Endodermal cell (in vitro differentiated cells): Measurements from ENCODE around the gene FAM3D. TPM values are rescaled to one million over a fixed set of nuclear protein-coding genes. Genes with fewer than 3 reads are reported as not detected.

ENCODE experiments used
- DNase-seq: peaks from one replicate; pipeline ENCODE4 v3.0.0-alpha.2; 2017
- H3K27ac ChIP-seq: 2 replicates; pipeline ENCODE4 v1.5.1; 2013; ENCODE audit warnings: mild to moderate bottlenecking, low read depth, low read length, moderate library complexity
- H3K27me3 ChIP-seq: 2 replicates; pipeline ENCODE4 v1.6.1; 2013; ENCODE audit warnings: mild to moderate bottlenecking, low read length, moderate library complexity; ENCODE audit not compliant: insufficient read depth, control insufficient read depth, poor library complexity, severe bottlenecking
- H3K36me3 ChIP-seq: 2 replicates; pipeline ENCODE4 v1.7.0; 2013; ENCODE audit warnings: mild to moderate bottlenecking, low read length, moderate library complexity; ENCODE audit not compliant: control insufficient read depth, insufficient read depth
- H3K4me1 ChIP-seq: one replicate; pipeline ENCODE4 v1.7.0; 2013; ENCODE audit warnings: low read length; ENCODE audit not compliant: control insufficient read depth, insufficient read depth
- H3K4me3 ChIP-seq: 2 replicates; pipeline ENCODE4 v1.5.1; 2013; ENCODE audit warnings: mild to moderate bottlenecking, low read length, moderate library complexity
- H3K9ac ChIP-seq: 2 replicates; pipeline ENCODE4 v1.6.1; 2013; ENCODE audit warnings: mild to moderate bottlenecking, low read length, moderate library complexity; ENCODE audit not compliant: poor library complexity, severe bottlenecking; ENCODE audit errors: extremely low read depth
- H3K9me3 ChIP-seq: 2 replicates; pipeline ENCODE4 v1.6.1; 2013; ENCODE audit warnings: mild to moderate bottlenecking, low read length, moderate library complexity; ENCODE audit not compliant: control insufficient read depth
- H3K27ac Mint-ChIP-seq: 2 replicates; pipeline ENCODE4 v1.8.0; 2020; ENCODE audit warnings: mixed read lengths
- H3K27me3 Mint-ChIP-seq: 2 replicates; pipeline ENCODE4 v1.8.0; 2021; ENCODE audit warnings: mild to moderate bottlenecking, mixed read lengths; ENCODE audit not compliant: insufficient read depth
- H3K36me3 Mint-ChIP-seq: 2 replicates; pipeline ENCODE4 v1.8.0; 2020; ENCODE audit warnings: low read depth, mixed read lengths
- H3K4me1 Mint-ChIP-seq: 2 replicates; pipeline ENCODE4 v1.8.0; 2020; ENCODE audit warnings: mixed read lengths
- H3K4me3 Mint-ChIP-seq: 2 replicates; pipeline ENCODE4 v1.8.0; 2020; ENCODE audit warnings: mild to moderate bottlenecking, moderate library complexity, mixed read lengths
- H3K9me3 Mint-ChIP-seq: 2 replicates; pipeline ENCODE4 v1.8.0; 2020; ENCODE audit warnings: mild to moderate bottlenecking, mixed read lengths
- WGBS, 2 experiments: methylation state at CpG; one replicate each; pipeline versions ENCODE4 v1.1.5 to v1.1.7; 2013; ENCODE audit warnings: missing lambda C conversion rate in 2 of 2, mixed read lengths in 1 of 2; ENCODE audit not compliant: insufficient coverage in 1 of 2, insufficient read length in 1 of 2; 5-methylcytosine and 5-hydroxymethylcytosine counted together
- total RNA-seq, 2 donors: library from RNA; stranded (reverse); fragmentation: NEBNext Ultra II Directional in 1 of 2; extraction: Animal tissue kit (Norgen Biotek cat#: 25700) in 1 of 2; gene quantifications; 2 replicates in 1 of 2; 3 replicates in 1 of 2; pipeline ENCODE4 v1.2.1, GENCODE V29; 2021
- TF ChIP-seq, protein P1 (sequence below): fragments of 200-600 bp; sonication (generic); conservative IDR thresholded peaks from 2 replicates; pipeline ENCODE4 v1.5.0; 2021; ENCODE audit warnings: antibody characterized with exemption, mild to moderate bottlenecking

Gene FAM3D
- total RNA-seq, 2 donors from 2014 or later: not detected

DNA sequence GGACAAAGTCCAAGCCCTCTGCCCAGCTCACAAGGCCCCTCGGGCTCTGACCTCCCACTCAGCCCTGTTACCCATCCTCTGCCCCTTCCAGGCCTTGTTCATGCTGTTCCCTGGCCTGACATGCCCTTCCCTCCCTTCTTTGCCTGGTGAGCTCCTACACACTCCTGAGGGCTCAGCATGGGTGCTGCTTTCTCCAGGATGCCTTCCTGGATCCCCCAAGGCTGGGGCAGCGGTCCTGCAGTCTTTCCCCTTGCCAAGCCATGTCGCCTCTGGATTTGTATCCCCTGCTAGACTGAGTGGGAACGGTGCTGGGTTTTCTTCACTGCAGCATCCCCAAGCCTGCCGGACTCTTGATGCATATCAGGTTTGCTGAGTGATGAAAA lies 35.9 kb downstream of the FAM3D start:
- Mint-ChIP-seq H3K36me3 (no peaks in the 10 kb centered on the region), H3K4me1 (no peaks in the 10 kb centered on the region), H3K9me3 (no peaks in the 10 kb centered on the region), H3K4me3 (no peak overlapping the region), H3K27ac (no peak overlapping the region), H3K27me3 (peaks cover 38% of the 10 kb centered on the region)
- 86 to 96% methylated on average over 3 to 5 of the region's 5 CpGs for WGBS, 2 experiments
- no peaks in the 10 kb centered on the region for H3K36me3 ChIP-seq
- peaks cover 2% of the 10 kb centered on the region for H3K27me3 ChIP-seq
- no peak overlapping the region for H3K9ac ChIP-seq
- H3K9me3 ChIP-seq: no peaks in the 10 kb centered on the region
- no peak overlapping the region for H3K27ac ChIP-seq
- H3K4me1 ChIP-seq: no peaks in the 10 kb centered on the region
- TF ChIP-seq, protein P1, sequence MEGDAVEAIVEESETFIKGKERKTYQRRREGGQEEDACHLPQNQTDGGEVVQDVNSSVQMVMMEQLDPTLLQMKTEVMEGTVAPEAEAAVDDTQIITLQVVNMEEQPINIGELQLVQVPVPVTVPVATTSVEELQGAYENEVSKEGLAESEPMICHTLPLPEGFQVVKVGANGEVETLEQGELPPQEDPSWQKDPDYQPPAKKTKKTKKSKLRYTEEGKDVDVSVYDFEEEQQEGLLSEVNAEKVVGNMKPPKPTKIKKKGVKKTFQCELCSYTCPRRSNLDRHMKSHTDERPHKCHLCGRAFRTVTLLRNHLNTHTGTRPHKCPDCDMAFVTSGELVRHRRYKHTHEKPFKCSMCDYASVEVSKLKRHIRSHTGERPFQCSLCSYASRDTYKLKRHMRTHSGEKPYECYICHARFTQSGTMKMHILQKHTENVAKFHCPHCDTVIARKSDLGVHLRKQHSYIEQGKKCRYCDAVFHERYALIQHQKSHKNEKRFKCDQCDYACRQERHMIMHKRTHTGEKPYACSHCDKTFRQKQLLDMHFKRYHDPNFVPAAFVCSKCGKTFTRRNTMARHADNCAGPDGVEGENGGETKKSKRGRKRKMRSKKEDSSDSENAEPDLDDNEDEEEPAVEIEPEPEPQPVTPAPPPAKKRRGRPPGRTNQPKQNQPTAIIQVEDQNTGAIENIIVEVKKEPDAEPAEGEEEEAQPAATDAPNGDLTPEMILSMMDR: no peak
- DNase-seq: no peak
- H3K4me3 ChIP-seq: no peak overlapping the region

DNA sequence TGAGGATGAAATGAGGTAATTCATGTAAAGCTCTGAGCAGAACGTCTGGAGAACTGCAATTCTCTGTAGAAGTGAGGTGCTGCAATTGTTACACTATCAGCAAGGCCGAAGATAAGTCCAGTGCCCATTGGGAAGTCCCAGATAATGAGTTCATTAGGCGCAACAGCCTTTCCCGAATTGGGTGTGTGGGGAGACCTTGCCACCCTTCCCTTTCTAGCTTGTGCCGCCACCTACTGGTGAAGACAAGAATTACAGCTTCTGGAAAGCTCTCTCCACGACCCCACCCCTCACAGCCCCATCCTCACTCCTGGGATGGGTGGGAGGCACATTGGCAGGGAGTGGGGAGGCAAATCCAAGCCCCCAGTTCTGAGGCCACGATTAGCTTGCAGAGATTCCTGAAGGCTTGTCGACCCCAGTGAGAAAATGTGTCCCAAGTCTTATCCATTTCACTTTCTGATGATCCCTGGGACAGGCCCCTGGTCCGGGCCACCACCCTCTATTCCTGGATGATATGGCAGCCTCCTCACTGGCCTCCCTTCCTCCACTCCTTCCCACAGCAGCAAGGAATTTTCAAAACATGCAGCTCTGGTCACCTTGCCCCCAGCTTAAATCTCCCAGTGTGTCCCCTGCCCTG lies 36.4 kb downstream of the FAM3D start:
- no peaks in the 10 kb centered on the region for H3K4me1 Mint-ChIP-seq
- Histone ChIP-seq H3K27ac (no peak overlapping the region), H3K9me3 (no peaks in the 10 kb centered on the region), H3K36me3 (no peaks in the 10 kb centered on the region), H3K27me3 (no peaks in the 10 kb centered on the region), H3K4me3 (no peak overlapping the region), H3K9ac (no peak overlapping the region), H3K4me1 (no peaks in the 10 kb centered on the region)
- no peaks in the 10 kb centered on the region for H3K9me3 Mint-ChIP-seq
- DNase-seq: peak; percentile 94
- H3K36me3 Mint-ChIP-seq: no peaks in the 10 kb centered on the region
- H3K27ac Mint-ChIP-seq: no peak overlapping the region
- WGBS, 2 experiments: 17 to 26% methylated on average over 7 to 9 of the region's 9 CpGs
- TF ChIP-seq, protein P1: peak; percentile 95
- H3K4me3 Mint-ChIP-seq: no peak overlapping the region
- H3K27me3 Mint-ChIP-seq: peaks cover 34% of the 10 kb centered on the region

DNA sequence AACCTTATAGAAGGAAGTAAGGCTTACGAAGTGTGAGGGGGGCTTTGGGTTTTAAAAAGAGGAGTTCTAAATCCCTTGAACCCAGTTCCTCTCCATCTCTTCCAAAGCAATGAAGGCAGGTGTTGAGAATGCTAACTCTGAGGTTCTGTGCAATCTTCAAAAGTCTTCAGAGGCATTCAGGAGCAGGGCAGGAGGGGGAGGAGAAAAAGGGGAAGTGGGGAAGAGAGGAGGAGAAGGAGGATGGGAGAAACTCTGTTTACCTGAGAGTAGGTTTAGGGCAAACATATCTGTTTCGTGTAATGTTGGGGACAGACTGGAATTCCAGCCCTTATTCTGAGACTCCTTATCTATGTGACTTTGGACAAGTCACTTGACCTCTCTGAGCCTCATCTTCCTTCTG lies 36.9 kb downstream of the FAM3D start:
- H3K27me3 Mint-ChIP-seq: peaks cover 32% of the 10 kb centered on the region
- no peak for DNase-seq
- no peak overlapping the region for H3K4me3 Mint-ChIP-seq
- H3K27ac ChIP-seq: no peak overlapping the region
- no peak overlapping the region for H3K4me3 ChIP-seq
- H3K4me1 Mint-ChIP-seq: no peaks in the 10 kb centered on the region
- WGBS, 2 experiments: 97% methylated on average over 2 of the region's 2 CpGs; no CpG with 5 or more reads in 1 of the 2 experiments
- no peaks in the 10 kb centered on the region for H3K27me3 ChIP-seq
- TF ChIP-seq, protein P1: no peak
- no peak overlapping the region for H3K27ac Mint-ChIP-seq
- no peaks in the 10 kb centered on the region for H3K4me1 ChIP-seq
- no peaks in the 10 kb centered on the region for H3K9me3 ChIP-seq
- H3K9me3 Mint-ChIP-seq: no peaks in the 10 kb centered on the region
- H3K36me3 ChIP-seq: no peaks in the 10 kb centered on the region
- H3K36me3 Mint-ChIP-seq: no peaks in the 10 kb centered on the region
- H3K9ac ChIP-seq: no peak overlapping the region
